Chondrocyte (in vitro differentiated cells): ENCODE data around the gene UAP1L1. TPM values are rescaled to one million over a fixed set of nuclear protein-coding genes. Genes with fewer than 3 reads are reported as not detected.

ENCODE experiments used
- DNase-seq: peaks from one replicate; pipeline ENCODE4 v3.0.0; 2021; ENCODE audit warnings: mixed read lengths, low spot score
- H3K27ac Mint-ChIP-seq: one replicate; pipeline ENCODE4 v1.8.0; 2021; ENCODE audit warnings: mild to moderate bottlenecking, moderate library complexity, mixed read lengths; ENCODE audit not compliant: unreplicated experiment
- H3K27me3 Mint-ChIP-seq: 2 replicates; pipeline ENCODE4 v1.8.0; 2021; ENCODE audit warnings: low read depth, mixed read lengths
- H3K36me3 Mint-ChIP-seq: 2 replicates; pipeline ENCODE4 v1.8.0; 2021; ENCODE audit warnings: low read depth, mixed read lengths
- H3K4me1 Mint-ChIP-seq: 2 replicates; pipeline ENCODE4 v1.8.0; 2021; ENCODE audit warnings: low read depth, mild to moderate bottlenecking, mixed read lengths
- H3K4me3 Mint-ChIP-seq: one replicate; pipeline ENCODE4 v1.8.0; 2021; ENCODE audit warnings: mild to moderate bottlenecking, moderate library complexity, mixed read lengths; ENCODE audit not compliant: unreplicated experiment
- H3K9me3 Mint-ChIP-seq: 2 replicates; pipeline ENCODE4 v1.8.0; 2021; ENCODE audit warnings: low read depth, mixed read lengths
- total RNA-seq: library from RNA; stranded (reverse); gene quantifications from 3 replicates; pipeline ENCODE4 v1.2.1, GENCODE V29; 2021
- TF ChIP-seq, protein P1 (sequence below): fragments of 200-600 bp; sonication (generic); IDR thresholded peaks from 2 replicates; pipeline ENCODE4 v1.5.0; 2021; ENCODE audit warnings: antibody characterized with exemption, mild to moderate bottlenecking, moderate library complexity

UAP1L1 gene
- total RNA-seq, 1 donor from 2014 or later = 44.0 TPM

GRCh38 chr9:137085920-137086530, 8.7 kb downstream of the UAP1L1 start:
- Mint-ChIP-seq H3K9me3 (no peaks in the 10 kb centered on the region), H3K4me3 (peak overlapping the region; percentile 82), H3K27me3 (no peaks in the 10 kb centered on the region), H3K27ac (peak overlapping the region; percentile 97), H3K4me1 (peaks cover 50% of the 10 kb centered on the region), H3K36me3 (peaks cover 6% of the 10 kb centered on the region)
- TF ChIP-seq, protein P1, sequence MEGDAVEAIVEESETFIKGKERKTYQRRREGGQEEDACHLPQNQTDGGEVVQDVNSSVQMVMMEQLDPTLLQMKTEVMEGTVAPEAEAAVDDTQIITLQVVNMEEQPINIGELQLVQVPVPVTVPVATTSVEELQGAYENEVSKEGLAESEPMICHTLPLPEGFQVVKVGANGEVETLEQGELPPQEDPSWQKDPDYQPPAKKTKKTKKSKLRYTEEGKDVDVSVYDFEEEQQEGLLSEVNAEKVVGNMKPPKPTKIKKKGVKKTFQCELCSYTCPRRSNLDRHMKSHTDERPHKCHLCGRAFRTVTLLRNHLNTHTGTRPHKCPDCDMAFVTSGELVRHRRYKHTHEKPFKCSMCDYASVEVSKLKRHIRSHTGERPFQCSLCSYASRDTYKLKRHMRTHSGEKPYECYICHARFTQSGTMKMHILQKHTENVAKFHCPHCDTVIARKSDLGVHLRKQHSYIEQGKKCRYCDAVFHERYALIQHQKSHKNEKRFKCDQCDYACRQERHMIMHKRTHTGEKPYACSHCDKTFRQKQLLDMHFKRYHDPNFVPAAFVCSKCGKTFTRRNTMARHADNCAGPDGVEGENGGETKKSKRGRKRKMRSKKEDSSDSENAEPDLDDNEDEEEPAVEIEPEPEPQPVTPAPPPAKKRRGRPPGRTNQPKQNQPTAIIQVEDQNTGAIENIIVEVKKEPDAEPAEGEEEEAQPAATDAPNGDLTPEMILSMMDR = no peak
- no peak for DNase-seq

DNA sequence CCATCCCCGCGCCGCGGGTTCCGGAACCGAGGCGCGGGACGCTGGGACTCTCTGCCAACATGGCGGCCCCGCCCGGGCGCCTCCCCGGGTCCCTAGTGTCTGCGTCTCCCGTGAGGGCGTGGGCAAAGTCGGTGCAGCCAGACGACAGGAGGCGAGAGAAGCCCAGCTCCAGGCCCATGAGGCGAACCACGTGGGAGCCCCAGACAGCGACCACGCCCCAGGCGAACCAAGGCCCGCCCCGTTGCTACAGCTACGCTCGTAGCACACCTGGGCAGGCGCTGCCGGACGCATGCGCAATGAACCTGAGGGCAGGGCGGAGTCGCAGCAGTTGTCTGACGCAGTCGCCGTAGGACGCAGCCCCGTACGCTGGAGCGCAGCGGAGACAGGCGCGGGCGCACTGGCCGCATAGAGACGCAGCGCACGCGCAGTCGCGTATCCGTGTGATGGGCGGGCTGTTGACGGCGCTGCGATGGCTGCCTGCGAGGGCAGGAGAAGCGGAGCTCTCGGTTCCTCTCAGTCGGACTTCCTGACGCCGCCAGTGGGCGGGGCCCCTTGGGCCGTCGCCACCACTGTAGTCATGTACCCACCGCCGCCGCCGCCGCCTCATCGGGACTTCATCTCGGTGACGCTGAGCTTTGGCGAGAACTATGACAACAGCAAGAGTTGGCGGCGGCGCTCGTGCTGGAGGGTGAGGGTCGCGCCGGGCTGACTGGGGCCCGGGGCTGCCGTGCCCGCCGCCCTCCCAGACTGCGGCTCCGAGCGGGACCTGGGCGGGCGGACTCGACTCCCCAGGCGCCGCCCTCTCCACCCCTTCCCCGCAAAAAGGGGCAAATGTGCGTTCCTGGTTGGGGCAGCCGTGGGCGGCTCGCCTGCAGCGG, 9.5 kb downstream of the UAP1L1 start, which contains the start of gene MAN1B1:
Gene MAN1B1 (plus strand): TSS at position 455 of the 878 bp plus-strand sequence. CDS start 15 bp downstream, at position 470.
- Mint-ChIP-seq H3K27ac (peak within 1 kb of the TSS; percentile 97), H3K36me3 (peaks cover 3% of the 10 kb centered on the region), H3K27me3 (no peaks in the 10 kb centered on the region), H3K4me1 (peaks cover 50% of the 10 kb centered on the region), H3K9me3 (no peaks in the 10 kb centered on the region), H3K4me3 (peak within 1 kb of the TSS; percentile 82)
- TF ChIP-seq, protein P1 = peak; percentile 10
- DNase-seq = peak; percentile 100

- H3K27me3 Mint-ChIP-seq = no peaks in the 10 kb centered on the region
- peaks cover under 1% of the 10 kb centered on the region for H3K36me3 Mint-ChIP-seq
- TF ChIP-seq, protein P1 = no peak
- no peak for DNase-seq
- H3K4me3 Mint-ChIP-seq = peak overlapping the region; percentile 80
- no peaks in the 10 kb centered on the region for H3K9me3 Mint-ChIP-seq
- peak overlapping the region; percentile 74 for H3K27ac Mint-ChIP-seq
- peaks cover 50% of the 10 kb centered on the region for H3K4me1 Mint-ChIP-seq
Observed at GRCh38 chr9:137087409-137087925, 10.2 kb downstream of the UAP1L1 start.

DNA sequence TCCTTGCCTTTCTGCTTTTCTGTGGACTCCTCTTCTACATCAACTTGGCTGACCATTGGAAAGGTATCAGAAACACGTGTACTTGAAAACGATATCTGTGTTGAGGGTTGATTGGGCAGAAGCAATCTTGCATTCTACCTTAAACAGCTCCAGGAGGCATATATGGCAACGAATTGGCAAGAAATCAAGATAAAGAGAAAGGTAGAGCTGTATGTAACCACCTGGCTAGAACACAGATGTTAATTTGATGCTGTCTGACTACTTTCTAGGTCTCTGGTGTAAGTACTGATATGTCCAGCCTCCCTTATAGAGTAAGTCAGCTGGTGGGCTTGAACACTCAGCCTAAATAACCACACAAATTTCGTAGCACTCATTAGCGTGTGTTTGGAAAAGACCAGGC, 10.8 kb downstream of the UAP1L1 start:
- TF ChIP-seq, protein P1 = no peak
- Mint-ChIP-seq H3K4me1 (peaks cover 46% of the 10 kb centered on the region), H3K27me3 (no peaks in the 10 kb centered on the region), H3K9me3 (no peaks in the 10 kb centered on the region), H3K27ac (no peak overlapping the region), H3K4me3 (peak overlapping the region; percentile 80), H3K36me3 (peaks cover 3% of the 10 kb centered on the region)
- no peak for DNase-seq
